Mesenchymal stem cell (in vitro differentiated cells and primary cell): ENCODE results near the gene PIK3CD.

Experiments used
- DNase-seq: peaks from one replicate; pipeline ENCODE4 v3.0.0-alpha.2; 2013
- H2AFZ ChIP-seq: one replicate; pipeline ENCODE4 v1.6.1; 2013; ENCODE audit warnings: low read depth, mild to moderate bottlenecking, control low read depth, inconsistent platforms, low read length, moderate library complexity
- H2AK5ac ChIP-seq: 2 replicates; pipeline ENCODE4 v1.6.1; 2013; ENCODE audit warnings: low read length, moderate library complexity, mild to moderate bottlenecking, inconsistent platforms; ENCODE audit not compliant: severe bottlenecking
- H2BK120ac ChIP-seq: one replicate; pipeline ENCODE4 v1.6.1; 2013; ENCODE audit warnings: low read depth, mild to moderate bottlenecking, inconsistent platforms, low read length, moderate library complexity
- H2BK12ac ChIP-seq, 2 experiments: one replicate each; pipeline ENCODE4 v1.6.1; 2013; ENCODE audit warnings: inconsistent platforms in 2 of 2, low read length in 2 of 2, mild to moderate bottlenecking in 2 of 2, moderate library complexity in 2 of 2, control low read depth in 1 of 2
- H2BK15ac ChIP-seq: one replicate; pipeline ENCODE4 v1.6.1; 2013; ENCODE audit warnings: mild to moderate bottlenecking, low read depth, inconsistent platforms; ENCODE audit not compliant: poor library complexity, severe bottlenecking
- H2BK5ac ChIP-seq: 2 replicates; pipeline ENCODE4 v1.6.1; 2013; ENCODE audit warnings: low read depth, mild to moderate bottlenecking, low read length, control low read depth, inconsistent platforms; ENCODE audit not compliant: poor library complexity, severe bottlenecking
- H3K14ac ChIP-seq, 2 experiments: one replicate each; pipeline ENCODE4 v1.6.1; 2013; ENCODE audit warnings: inconsistent platforms in 2 of 2, low read length in 2 of 2, control low read depth in 1 of 2, mild to moderate bottlenecking in 1 of 2, moderate library complexity in 1 of 2
- H3K18ac ChIP-seq, 2 experiments: one replicate each; pipeline ENCODE4 v1.6.1; 2013; ENCODE audit warnings: inconsistent platforms in 2 of 2, low read length in 2 of 2, control low read depth in 1 of 2, low read depth in 1 of 2, mild to moderate bottlenecking in 1 of 2
- H3K23ac ChIP-seq, 2 experiments: one replicate each; pipeline ENCODE4 v1.6.1; 2013; ENCODE audit warnings: inconsistent platforms in 2 of 2, low read length in 2 of 2, mild to moderate bottlenecking in 2 of 2, moderate library complexity in 2 of 2, control low read depth in 1 of 2
- H3K27ac ChIP-seq: 2 replicates; pipeline ENCODE4 v1.5.1; 2013; ENCODE audit warnings: mild to moderate bottlenecking, moderate library complexity, low read length, control low read depth, inconsistent platforms; ENCODE audit not compliant: poor library complexity, severe bottlenecking
- H3K27me3 ChIP-seq, 2 experiments: 2 replicates each; pipeline versions ENCODE4 v1.6.1 to v1.7.0; 2013; ENCODE audit warnings: low read length in 2 of 2, mild to moderate bottlenecking in 2 of 2, moderate library complexity in 2 of 2, control low read depth in 1 of 2, inconsistent platforms in 1 of 2; ENCODE audit not compliant: control insufficient read depth in 1 of 2, insufficient read depth in 1 of 2
- H3K36me3 ChIP-seq, 2 experiments: 2 replicates each; pipeline versions ENCODE4 v1.6.1 to v1.7.0; 2013; ENCODE audit warnings: low read length in 2 of 2, control low read depth in 1 of 2, inconsistent platforms in 1 of 2, low read depth in 1 of 2, mild to moderate bottlenecking in 1 of 2; ENCODE audit not compliant: insufficient read depth in 2 of 2, control insufficient read depth in 1 of 2
- H3K4ac ChIP-seq, 2 experiments: one replicate each; pipeline ENCODE4 v1.6.1; 2013; ENCODE audit warnings: inconsistent platforms in 2 of 2, low read length in 2 of 2, mild to moderate bottlenecking in 2 of 2, moderate library complexity in 2 of 2, control low read depth in 1 of 2, low read depth in 1 of 2
- H3K4me1 ChIP-seq: 2 replicates; pipeline ENCODE4 v1.6.1; 2013; ENCODE audit warnings: low read depth, low read length, control low read depth; ENCODE audit not compliant: control insufficient read depth, insufficient read depth
- H3K4me2 ChIP-seq: 2 replicates; pipeline ENCODE4 v1.6.1; 2013; ENCODE audit warnings: low read length, mild to moderate bottlenecking, inconsistent platforms; ENCODE audit not compliant: poor library complexity, severe bottlenecking
- H3K4me3 ChIP-seq, 2 experiments: 2 replicates each; pipeline versions ENCODE4 v1.5.1 to v1.7.0; 2013; ENCODE audit warnings: low read length in 2 of 2, mild to moderate bottlenecking in 2 of 2, control low read depth in 1 of 2, low read depth in 1 of 2; ENCODE audit not compliant: insufficient read depth in 1 of 2
- H3K79me1 ChIP-seq: replicated peaks from 2 replicates; pipeline ENCODE4 v1.6.1; 2013; ENCODE audit warnings: mild to moderate bottlenecking, control low read depth, low read length, inconsistent platforms; ENCODE audit not compliant: poor library complexity, severe bottlenecking
- H3K9ac ChIP-seq: 2 replicates; pipeline ENCODE4 v1.7.0; 2013; ENCODE audit warnings: mild to moderate bottlenecking, low read length, moderate library complexity
- H3K9me3 ChIP-seq: 2 replicates; pipeline ENCODE4 v1.7.0; 2013; ENCODE audit warnings: mild to moderate bottlenecking, low read length; ENCODE audit not compliant: control insufficient read depth
- H4K8ac ChIP-seq: one replicate; pipeline ENCODE4 v1.6.1; 2013; ENCODE audit warnings: inconsistent platforms, mild to moderate bottlenecking, low read length, moderate library complexity
- H4K91ac ChIP-seq: one replicate; pipeline ENCODE4 v1.6.1; 2013; ENCODE audit warnings: mild to moderate bottlenecking, low read length, inconsistent platforms
- WGBS: methylation state at CpG from one replicate; pipeline ENCODE4 v1.1.7; 2013; ENCODE audit warnings: mixed read lengths; 5-methylcytosine and 5-hydroxymethylcytosine counted together

The PIK3CD gene

DNA sequence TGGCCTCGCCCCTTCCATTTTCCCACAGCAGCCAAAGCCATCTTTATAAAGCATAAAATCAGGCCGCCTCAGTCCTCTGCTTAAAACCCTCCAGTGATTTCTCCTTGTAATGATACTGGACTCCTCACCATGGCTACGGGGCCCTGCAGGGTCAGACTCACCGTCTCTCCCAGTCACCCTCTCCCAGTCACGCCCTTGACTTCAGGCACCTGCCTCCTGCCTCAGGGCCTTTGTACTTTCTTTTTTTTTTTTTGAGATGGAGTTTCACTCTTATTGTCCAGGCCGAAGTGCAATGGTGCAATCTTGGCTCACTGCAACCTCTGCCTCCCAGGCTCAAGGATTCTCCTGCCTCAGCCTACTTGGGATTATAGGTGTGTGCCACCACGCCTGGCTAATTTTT lies 47.8 kb downstream of the PIK3CD start:
- no peak overlapping the region for H3K4me2 ChIP-seq
- peaks cover 26% of the 10 kb centered on the region for H3K4me1 ChIP-seq
- no peak overlapping the region for H4K8ac ChIP-seq

DNA sequence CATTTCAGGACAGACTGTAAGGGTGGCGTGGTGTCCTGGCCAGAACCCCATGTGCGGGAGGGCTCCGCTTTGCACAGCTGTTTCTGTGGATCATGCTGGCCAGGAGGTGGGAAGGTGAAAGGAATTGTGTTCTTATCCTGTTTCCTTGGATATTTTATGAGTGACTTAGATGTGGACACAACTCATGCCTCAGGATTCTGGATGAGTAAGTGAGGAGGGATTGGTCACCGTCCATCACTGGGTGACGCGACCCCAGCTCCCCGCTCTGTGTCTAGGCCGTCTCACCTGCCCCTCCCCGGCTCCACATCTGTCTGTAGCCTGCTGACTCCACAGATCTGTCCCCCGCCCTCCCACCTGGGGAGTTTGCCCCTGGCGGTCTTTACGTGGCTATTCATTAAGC lies 48.8 kb downstream of the PIK3CD start:
- peaks cover 17% of the 10 kb centered on the region for H3K79me1 ChIP-seq
- peaks cover 30% of the 10 kb centered on the region for H3K4me1 ChIP-seq
- peak overlapping the region; percentile 81 for H2AK5ac ChIP-seq
- 29% methylated on average over 12 of the region's 12 CpGs for WGBS
- no peak overlapping the region for H2BK120ac ChIP-seq
- H3K27ac ChIP-seq = peak overlapping the region; percentile 86
- H2BK12ac ChIP-seq = no peak overlapping the region
- H2BK5ac ChIP-seq = no peak overlapping the region
- H3K36me3 ChIP-seq = peaks cover 0 to 18% of the 10 kb centered on the region in 2 experiments
- peak overlapping the region; percentile 36 for H3K4me2 ChIP-seq
- H3K9me3 ChIP-seq = no peaks in the 10 kb centered on the region
- no peak overlapping the region for H3K14ac ChIP-seq
- peak overlapping the region in 1 of 2 experiments; percentile 9 for H3K4ac ChIP-seq
- H2BK15ac ChIP-seq = no peak overlapping the region
- no peak overlapping the region for H3K23ac ChIP-seq
- H3K4me3 ChIP-seq = no peak overlapping the region
- H3K18ac ChIP-seq = no peak overlapping the region
- H2AFZ ChIP-seq = no peak overlapping the region
- no peaks in the 10 kb centered on the region for H3K27me3 ChIP-seq
- H4K91ac ChIP-seq = no peak overlapping the region
- peak overlapping the region; percentile 40 for H3K9ac ChIP-seq
- peak overlapping the region; percentile 66 for H4K8ac ChIP-seq
- peak; percentile 75 for DNase-seq

More for the DNA sequence above, 47.8 kb downstream of the PIK3CD start:
- no peak overlapping the region for H3K4ac ChIP-seq
- DNase-seq = no peak
- no peak overlapping the region for H2AFZ ChIP-seq
- H3K14ac ChIP-seq = no peak overlapping the region
- no peak overlapping the region for H2AK5ac ChIP-seq
- no peak overlapping the region for H2BK120ac ChIP-seq
- no peak overlapping the region for H3K23ac ChIP-seq
- no peaks in the 10 kb centered on the region for H3K27me3 ChIP-seq
- H2BK5ac ChIP-seq = no peak overlapping the region
- H3K36me3 ChIP-seq = peaks cover 0 to 18% of the 10 kb centered on the region in 2 experiments
- no peak overlapping the region for H3K18ac ChIP-seq
- H3K79me1 ChIP-seq = peaks cover 17% of the 10 kb centered on the region
- no peak overlapping the region for H3K9ac ChIP-seq
- no peak overlapping the region for H2BK15ac ChIP-seq
- H4K91ac ChIP-seq = no peak overlapping the region
- H3K4me3 ChIP-seq = no peak overlapping the region
- H3K9me3 ChIP-seq = no peaks in the 10 kb centered on the region
- 92% methylated on average over 7 of the region's 7 CpGs for WGBS
- H2BK12ac ChIP-seq = no peak overlapping the region
- H3K27ac ChIP-seq = peak overlapping the region; percentile 12

GRCh38 chr1:9701665-9702064 lies 50.1 kb downstream of the PIK3CD start:
- peak overlapping the region; percentile 86 for H2AK5ac ChIP-seq
- H3K4ac ChIP-seq = no peak overlapping the region
- H2BK12ac ChIP-seq = no peak overlapping the region
- H3K36me3 ChIP-seq = peaks cover 0 to 18% of the 10 kb centered on the region in 2 experiments
- no peak overlapping the region for H2BK5ac ChIP-seq
- no peak overlapping the region for H3K9ac ChIP-seq
- H3K4me3 ChIP-seq = no peak overlapping the region
- no peak for DNase-seq
- H3K14ac ChIP-seq = no peak overlapping the region
- H3K4me1 ChIP-seq = peaks cover 34% of the 10 kb centered on the region
- H3K4me2 ChIP-seq = no peak overlapping the region
- no peak overlapping the region for H3K18ac ChIP-seq
- peaks cover 17% of the 10 kb centered on the region for H3K79me1 ChIP-seq
- H2BK15ac ChIP-seq = no peak overlapping the region
- H4K91ac ChIP-seq = no peak overlapping the region
- no peak overlapping the region for H2BK120ac ChIP-seq
- no peaks in the 10 kb centered on the region for H3K9me3 ChIP-seq
- no peak overlapping the region for H3K23ac ChIP-seq
- no peak overlapping the region for H2AFZ ChIP-seq
- no peak overlapping the region for H4K8ac ChIP-seq
- no peaks in the 10 kb centered on the region for H3K27me3 ChIP-seq
- 90% methylated on average over 4 of the region's 4 CpGs for WGBS
- H3K27ac ChIP-seq = no peak overlapping the region

- H2BK5ac ChIP-seq = no peak overlapping the region
- no peak overlapping the region for H3K23ac ChIP-seq
- H3K27me3 ChIP-seq = no peaks in the 10 kb centered on the region
- no peak overlapping the region for H3K27ac ChIP-seq
- H3K4me2 ChIP-seq = no peak overlapping the region
- DNase-seq = no peak
- H2BK120ac ChIP-seq = no peak overlapping the region
- H3K9ac ChIP-seq = no peak overlapping the region
- no peak overlapping the region for H4K91ac ChIP-seq
- no peak overlapping the region for H4K8ac ChIP-seq
- peaks cover 19% of the 10 kb centered on the region for H3K79me1 ChIP-seq
- H2AFZ ChIP-seq = no peak overlapping the region
- H3K4me1 ChIP-seq = peaks cover 30% of the 10 kb centered on the region
- WGBS = 97% methylated on average over 3 of the region's 5 CpGs
- H2AK5ac ChIP-seq = no peak overlapping the region
- peaks cover 0 to 13% of the 10 kb centered on the region in 2 experiments for H3K36me3 ChIP-seq
- H3K4me3 ChIP-seq = no peak overlapping the region
- H3K4ac ChIP-seq = no peak overlapping the region
- H2BK12ac ChIP-seq = no peak overlapping the region
- H3K14ac ChIP-seq = no peak overlapping the region
- no peaks in the 10 kb centered on the region for H3K9me3 ChIP-seq
- H3K18ac ChIP-seq = no peak overlapping the region
- no peak overlapping the region for H2BK15ac ChIP-seq
Measured at GRCh38 chr1:9703165-9703509, 51.6 kb downstream of the PIK3CD start.
